HG03565 (cell line): ENCODE measurements around the gene POFUT1.
A peak's percentile ranks its signal among the peaks of the same experiment; 100 is the strongest.

Experiments
- ATAC-seq: cut with Tn5 transposase; IDR thresholded peaks from one replicate; pipeline ENCODE4 v1.9.1; 2021; ENCODE audit warnings: mild to moderate bottlenecking, moderate library complexity; ENCODE audit not compliant: unreplicated experiment

POFUT1 gene

GRCh38 chr20:32205843-32206759, 1.6 kb upstream of the POFUT1 start:
- ATAC-seq, result no peak

GRCh38 chr20:32206760-32207625, 687 bp upstream of the POFUT1 start:
- ATAC-seq, result peak; percentile 11

DNA sequence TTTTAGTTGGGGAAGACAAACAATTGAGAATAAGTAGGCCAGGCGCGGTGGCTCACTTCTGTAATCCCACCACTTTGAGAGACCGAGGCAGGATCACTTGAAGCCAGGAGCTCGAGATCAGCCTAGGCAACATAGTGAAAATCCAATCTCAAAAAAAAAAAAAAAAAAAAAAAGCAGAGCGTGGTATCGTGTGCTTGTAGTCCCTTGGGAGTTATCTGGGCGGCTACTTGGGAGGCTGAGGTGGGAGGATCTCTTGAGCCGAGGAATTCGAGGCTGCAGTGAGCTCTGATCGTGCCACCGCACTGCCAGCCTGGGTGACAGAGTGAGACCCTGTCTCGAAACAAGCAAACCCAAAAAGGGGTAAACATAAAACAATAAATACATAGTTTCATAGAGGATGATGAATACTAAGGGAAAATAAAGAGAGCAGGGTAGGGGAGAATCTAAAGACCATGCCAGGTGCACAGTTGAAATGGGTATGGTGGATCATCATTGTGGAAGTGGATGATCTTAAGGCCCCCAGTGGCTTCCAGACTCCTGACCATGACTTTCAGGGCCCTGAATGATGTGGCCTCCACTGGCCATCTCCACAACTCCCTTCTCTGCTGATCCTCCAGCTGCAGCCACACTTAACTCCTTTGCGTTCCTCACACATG, 947 bp downstream of the POFUT1 start:
- ATAC-seq, result no peak

DNA sequence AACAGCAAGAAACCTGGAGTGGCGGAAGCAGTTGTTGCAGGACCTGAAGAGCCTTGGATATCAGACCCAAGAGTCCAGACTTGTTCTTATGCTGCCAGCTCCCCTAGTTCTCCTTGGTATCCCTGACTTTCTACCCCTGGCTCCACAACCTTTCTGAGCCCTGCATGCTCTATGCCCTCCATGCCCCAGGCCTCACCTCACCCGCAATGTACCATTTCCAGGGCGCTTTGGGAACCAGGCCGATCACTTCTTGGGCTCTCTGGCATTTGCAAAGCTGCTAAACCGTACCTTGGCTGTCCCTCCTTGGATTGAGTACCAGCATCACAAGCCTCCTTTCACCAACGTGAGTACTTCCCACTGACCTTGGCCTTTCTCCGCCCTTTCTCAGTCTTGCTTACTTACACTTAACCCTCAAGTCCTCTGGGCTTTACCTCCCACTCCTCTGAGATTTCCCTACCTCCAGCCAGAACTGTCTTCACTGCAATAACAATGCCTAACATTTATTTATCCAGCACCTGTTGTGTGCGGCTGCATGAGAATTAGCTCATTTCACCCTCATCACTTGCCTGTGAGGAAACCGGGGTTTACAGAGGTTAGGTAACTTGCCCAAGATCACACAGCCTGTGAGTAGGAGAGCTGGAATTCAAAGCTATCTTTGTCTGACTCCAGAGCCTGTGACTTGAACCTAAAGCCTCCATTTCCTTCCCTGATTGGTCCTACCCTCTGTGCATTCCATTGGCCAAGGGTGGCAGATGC, 2.3 kb downstream of the POFUT1 start:
- no peak for ATAC-seq

DNA sequence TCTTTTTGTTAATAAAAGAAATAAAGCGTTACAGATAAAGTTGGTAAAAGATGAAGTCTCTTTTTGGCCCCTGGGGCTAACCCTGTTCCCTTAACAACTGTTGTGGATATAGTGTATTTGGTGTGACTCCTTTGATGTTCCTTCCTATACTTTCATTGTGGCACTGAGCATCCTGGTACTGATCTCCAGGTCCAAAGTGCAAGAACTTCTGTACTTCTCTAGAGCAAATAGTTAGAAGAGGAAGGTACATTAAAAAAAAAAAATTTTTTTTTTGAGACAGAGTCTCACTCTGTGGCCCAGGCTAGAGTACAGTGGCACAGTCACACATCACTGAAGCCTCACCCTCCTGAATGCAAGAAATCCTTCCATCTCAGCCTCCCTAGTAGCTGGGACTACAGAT, 6.2 kb downstream of the POFUT1 start:
- no peak for ATAC-seq

- no peak for ATAC-seq
Observed at GRCh38 chr20:32215147-32215546, 7.5 kb downstream of the POFUT1 start.

- no peak for ATAC-seq
Observed at GRCh38 chr20:32215729-32216128, 8.0 kb downstream of the POFUT1 start.

GRCh38 chr20:32216179-32217142, 8.8 kb downstream of the POFUT1 start:
- no peak for ATAC-seq

- ATAC-seq, result no peak
Observed at GRCh38 chr20:32218156-32218900, 10.6 kb downstream of the POFUT1 start.

GRCh38 chr20:32224463-32224862, 16.8 kb downstream of the POFUT1 start:
- no peak for ATAC-seq

- ATAC-seq, result no peak
Observed at GRCh38 chr20:32226391-32226790, 18.7 kb downstream of the POFUT1 start.

DNA sequence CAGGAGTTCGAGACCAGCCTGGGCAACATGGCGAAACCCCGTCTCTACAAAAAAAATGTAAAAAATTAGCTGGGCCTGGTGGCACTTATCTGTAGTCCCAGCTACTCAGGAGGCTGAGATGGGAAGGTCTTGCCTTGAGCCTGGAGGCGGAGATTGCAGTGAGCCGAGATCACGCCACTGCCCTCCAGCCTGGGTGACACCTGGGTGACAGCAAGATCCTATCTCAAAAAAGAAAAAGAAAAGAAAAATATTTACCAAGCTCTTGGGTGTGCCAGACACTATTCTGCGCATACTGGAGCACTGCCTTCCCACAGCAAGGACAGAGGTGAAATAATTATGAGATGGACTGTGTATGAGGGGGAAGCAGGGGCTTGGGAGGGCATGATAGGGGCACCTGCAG, 19.6 kb downstream of the POFUT1 start:
- no peak for ATAC-seq

DNA sequence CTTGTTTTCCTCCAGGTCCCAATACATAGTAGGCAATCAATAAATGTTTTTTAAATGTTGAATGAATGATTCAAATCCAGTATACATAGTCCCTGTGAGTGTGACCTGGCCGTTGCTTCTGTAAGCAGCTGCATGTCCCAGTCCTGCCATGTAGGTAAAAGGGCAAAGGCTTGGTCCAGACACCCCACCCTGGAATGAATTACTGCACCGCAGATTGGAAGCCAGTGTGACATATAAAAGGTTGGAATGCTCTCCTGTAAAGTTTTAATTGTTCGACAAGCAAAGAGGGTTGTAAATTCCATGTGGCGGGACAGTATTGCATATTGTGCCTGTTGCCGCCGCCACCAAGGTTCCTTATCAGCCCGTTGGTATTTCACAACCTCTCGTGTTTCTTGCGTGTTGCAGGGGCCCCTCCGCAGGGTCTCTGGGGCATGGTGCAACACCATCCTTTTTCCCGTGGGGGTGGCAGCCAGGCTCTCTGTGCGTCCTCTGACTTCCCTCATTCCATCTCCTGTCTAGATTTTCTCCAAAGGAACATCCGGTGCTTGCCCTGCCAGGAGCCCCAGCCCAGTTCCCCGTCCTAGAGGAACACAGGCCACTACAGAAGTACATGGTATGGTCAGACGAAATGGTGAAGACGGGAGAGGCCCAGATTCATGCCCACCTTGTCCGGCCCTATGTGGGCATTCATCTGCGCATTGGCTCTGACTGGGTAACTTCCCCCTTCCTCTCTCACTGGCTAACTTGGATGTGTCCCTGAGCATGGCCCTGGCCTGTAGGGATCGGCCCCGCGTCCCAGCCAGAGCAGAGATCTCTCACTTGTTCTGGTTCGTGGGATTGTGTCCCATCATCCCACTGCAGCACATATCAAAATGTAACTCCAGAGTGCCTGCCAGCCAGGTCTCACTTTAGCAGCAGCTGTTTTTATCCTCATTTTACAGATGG, 20.3 kb downstream of the POFUT1 start:
- ATAC-seq, result no peak

GRCh38 chr20:32229251-32229747, 21.6 kb downstream of the POFUT1 start:
- ATAC-seq, result no peak

DNA sequence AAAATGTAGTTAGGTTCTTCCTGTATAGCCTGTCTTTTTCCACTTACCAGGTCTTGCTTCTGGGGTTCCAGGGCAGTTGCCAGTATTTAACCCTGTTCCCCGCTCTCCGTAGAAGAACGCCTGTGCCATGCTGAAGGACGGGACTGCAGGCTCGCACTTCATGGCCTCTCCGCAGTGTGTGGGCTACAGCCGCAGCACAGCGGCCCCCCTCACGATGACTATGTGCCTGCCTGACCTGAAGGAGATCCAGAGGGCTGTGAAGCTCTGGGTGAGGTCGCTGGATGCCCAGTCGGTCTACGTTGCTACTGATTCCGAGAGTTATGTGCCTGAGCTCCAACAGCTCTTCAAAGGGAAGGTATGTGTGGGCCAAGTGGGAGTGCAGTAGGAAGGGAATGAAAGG, 23.0 kb downstream of the POFUT1 start:
- no peak for ATAC-seq

DNA sequence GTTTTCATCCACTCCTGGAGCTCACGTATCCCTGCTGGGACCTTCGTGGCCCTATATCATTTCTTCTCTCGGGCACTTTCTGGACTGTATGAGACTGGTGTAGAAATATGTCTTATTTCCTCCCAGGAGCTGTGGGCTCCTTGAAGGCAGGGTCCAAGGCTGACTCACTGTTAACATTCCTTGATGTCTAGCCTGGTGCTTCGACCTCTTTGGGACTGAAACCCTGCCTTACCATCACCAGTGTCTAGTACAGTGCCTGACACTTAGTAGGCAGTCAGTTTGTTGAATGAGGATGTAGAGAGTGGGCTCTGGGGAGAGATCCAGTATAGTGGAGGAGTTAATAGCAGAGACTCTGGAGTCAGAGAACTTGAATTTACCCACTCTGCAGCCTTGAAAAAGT, 23.6 kb downstream of the POFUT1 start:
- ATAC-seq, result no peak

GRCh38 chr20:32231847-32232246, 24.2 kb downstream of the POFUT1 start:
- no peak for ATAC-seq
